Trophoblast cell (in vitro differentiated cells and primary cell): Measurements from ENCODE around the gene ITGB1BP2.
"Not testable (repeated sequence)": the region's sequence is repeated elsewhere in the genome, so short reads cannot be mapped to it uniquely, and the experiment has no call there.

ENCODE experiments used
- DNase-seq, 2 donors: peaks; one replicate each; pipeline ENCODE4 v3.0.0-alpha.2; 2016
- H2AFZ ChIP-seq: 2 replicates; pipeline ENCODE4 v1.6.1; 2013; ENCODE audit warnings: low read length, moderate library complexity, mild to moderate bottlenecking; ENCODE audit not compliant: insufficient read depth, poor library complexity
- H2AK5ac ChIP-seq: 2 replicates; pipeline ENCODE4 v1.6.1; 2013; ENCODE audit warnings: mild to moderate bottlenecking, low read length
- H2BK120ac ChIP-seq: 2 replicates; pipeline ENCODE4 v1.6.1; 2013; ENCODE audit warnings: low read length, mild to moderate bottlenecking, moderate library complexity; ENCODE audit not compliant: insufficient read depth, poor library complexity
- H2BK12ac ChIP-seq: 2 replicates; pipeline ENCODE4 v1.6.1; 2013; ENCODE audit warnings: mild to moderate bottlenecking, low read length, moderate library complexity
- H2BK5ac ChIP-seq: 2 replicates; pipeline ENCODE4 v1.6.1; 2013; ENCODE audit warnings: low read length, low read depth, moderate library complexity, mild to moderate bottlenecking; ENCODE audit not compliant: poor library complexity
- H3K14ac ChIP-seq: 2 replicates; pipeline ENCODE4 v1.6.1; 2013; ENCODE audit warnings: mild to moderate bottlenecking, low read length
- H3K18ac ChIP-seq: 2 replicates; pipeline ENCODE4 v1.6.1; 2013; ENCODE audit warnings: mild to moderate bottlenecking, low read length
- H3K23ac ChIP-seq: 2 replicates; pipeline ENCODE4 v1.6.1; 2013; ENCODE audit warnings: low read length
- H3K27ac ChIP-seq: 2 replicates; pipeline ENCODE4 v1.5.1; 2013; ENCODE audit warnings: low read depth, mild to moderate bottlenecking, inconsistent platforms, low read length, moderate library complexity
- H3K27me3 ChIP-seq: 2 replicates; pipeline ENCODE4 v1.6.1; 2013; ENCODE audit warnings: inconsistent platforms, mild to moderate bottlenecking, low read length, moderate library complexity; ENCODE audit not compliant: insufficient read depth
- H3K36me3 ChIP-seq, 2 experiments: 1 replicate in 1 of 2; 2 replicates in 1 of 2; pipeline ENCODE4 v1.6.1; 2013; ENCODE audit warnings: low read length in 2 of 2, mild to moderate bottlenecking in 2 of 2, moderate library complexity in 1 of 2; ENCODE audit not compliant: insufficient read depth in 2 of 2, control insufficient read depth in 1 of 2
- H3K4ac ChIP-seq: 2 replicates; pipeline ENCODE4 v1.6.1; 2013; ENCODE audit warnings: low read depth, mild to moderate bottlenecking, low read length, moderate library complexity
- H3K4me1 ChIP-seq, 2 experiments: 1 replicate in 1 of 2; 2 replicates in 1 of 2; pipeline ENCODE4 v1.6.1; 2013; ENCODE audit warnings: low read length in 2 of 2, mild to moderate bottlenecking in 2 of 2, moderate library complexity in 1 of 2; ENCODE audit not compliant: insufficient read depth in 2 of 2, control insufficient read depth in 1 of 2
- H3K4me2 ChIP-seq: 2 replicates; pipeline ENCODE4 v1.6.1; 2013; ENCODE audit warnings: inconsistent platforms, mild to moderate bottlenecking, low read length, moderate library complexity
- H3K4me3 ChIP-seq: 2 replicates; pipeline ENCODE4 v1.5.1; 2013; ENCODE audit warnings: mild to moderate bottlenecking, low read depth, low read length, inconsistent platforms
- H3K79me1 ChIP-seq: one replicate; pipeline ENCODE4 v1.6.1; 2013; ENCODE audit warnings: low read length
- H3K79me2 ChIP-seq: 2 replicates; pipeline ENCODE4 v1.6.1; 2013; ENCODE audit warnings: low read length, mild to moderate bottlenecking; ENCODE audit not compliant: control insufficient read depth, insufficient read depth, poor library complexity
- H3K9ac ChIP-seq: 2 replicates; pipeline ENCODE4 v1.6.1; 2013; ENCODE audit warnings: mild to moderate bottlenecking, low read length
- H3K9me3 ChIP-seq: 2 replicates; pipeline ENCODE4 v1.6.1; 2013; ENCODE audit warnings: low read depth, mild to moderate bottlenecking, control low read depth, inconsistent platforms, low read length; ENCODE audit not compliant: insufficient read depth
- H4K12ac ChIP-seq: 2 replicates; pipeline ENCODE4 v1.6.1; 2013; ENCODE audit warnings: low read depth, mild to moderate bottlenecking, low read length, moderate library complexity
- H4K8ac ChIP-seq: 2 replicates; pipeline ENCODE4 v1.6.1; 2013; ENCODE audit warnings: low read depth, mild to moderate bottlenecking, low read length, moderate library complexity
- H4K91ac ChIP-seq: one replicate; pipeline ENCODE4 v1.6.1; 2013; ENCODE audit warnings: low read depth, mild to moderate bottlenecking, low read length, moderate library complexity
- WGBS: extraction: QIAGEN DNeasy Blood & Tissue Kit; methylation state at CpG from one replicate; pipeline ENCODE4 v1.1.7; 2013; ENCODE audit warnings: missing lambda C conversion rate; ENCODE audit not compliant: insufficient read length, insufficient coverage; ENCODE audit errors: extremely low coverage; 5-methylcytosine and 5-hydroxymethylcytosine counted together

Gene ITGB1BP2

GRCh38 chrX:71349867-71350266 lies 48.3 kb downstream of the ITGB1BP2 start:
- not testable (repeated sequence) for H3K36me3 ChIP-seq, H3K79me1 ChIP-seq, H3K79me2 ChIP-seq, H3K4ac ChIP-seq, H4K12ac ChIP-seq, H3K4me2 ChIP-seq, H2AFZ ChIP-seq, H3K27me3 ChIP-seq, H3K14ac ChIP-seq, H2BK12ac ChIP-seq, H2AK5ac ChIP-seq, H3K9ac ChIP-seq, H3K18ac ChIP-seq, H3K27ac ChIP-seq, H4K91ac ChIP-seq, H3K23ac ChIP-seq, H2BK120ac ChIP-seq, DNase-seq, H3K4me1 ChIP-seq, H3K4me3 ChIP-seq, H4K8ac ChIP-seq, H2BK5ac ChIP-seq, H3K9me3 ChIP-seq
- WGBS, result no CpG with 5 or more reads among the region's 6 CpGs

- H3K9me3 ChIP-seq, H3K18ac ChIP-seq, H3K36me3 ChIP-seq, H3K27ac ChIP-seq, H4K8ac ChIP-seq, H3K23ac ChIP-seq, H3K4me3 ChIP-seq, H2BK5ac ChIP-seq, H3K9ac ChIP-seq, H2AFZ ChIP-seq, H3K79me2 ChIP-seq, H2AK5ac ChIP-seq, DNase-seq, H3K4me1 ChIP-seq, H3K4ac ChIP-seq, H4K12ac ChIP-seq, H3K14ac ChIP-seq, H2BK120ac ChIP-seq, H3K4me2 ChIP-seq, H3K79me1 ChIP-seq, H3K27me3 ChIP-seq, H4K91ac ChIP-seq, H2BK12ac ChIP-seq: not testable (repeated sequence)
- no CpG with 5 or more reads among the region's 5 CpGs for WGBS
Observed at GRCh38 chrX:71352439-71352838, 50.9 kb downstream of the ITGB1BP2 start.
